Thyroid gland (tissue), 4 donors: ENCODE data around the gene PLXND1. TPM values are rescaled to one million over a fixed set of nuclear protein-coding genes. Genes with fewer than 3 reads are reported as not detected.

ENCODE experiments used
- DNase-seq, 2 donors: peaks; one replicate each; pipeline ENCODE4 v3.0.0-alpha.2; 2019
- H3K27ac ChIP-seq, 3 donors: fragments of 200-600 bp; sonication (generic); 1 replicate in 2 of 3; 2 replicates in 1 of 3; pipeline ENCODE4 v1.5.1; 2016 to 2019; ENCODE audit warnings: mild to moderate bottlenecking in 1 of 3, moderate library complexity in 1 of 3
- H3K27me3 ChIP-seq: fragments of 200-600 bp; sonication (generic); one replicate; pipeline ENCODE4 v1.5.1; 2019
- H3K36me3 ChIP-seq, 2 donors: fragments of 200-600 bp; sonication (generic); one replicate each; pipeline ENCODE4 v1.5.1; 2016 to 2019
- H3K4me1 ChIP-seq, 2 donors: fragments of 200-600 bp; sonication (generic); one replicate each; pipeline ENCODE4 v1.5.1; 2017 to 2019
- H3K4me3 ChIP-seq, 3 donors: fragments of 200-600 bp; sonication (generic); replicated peaks in 1 of 3; 1 replicate in 2 of 3; 2 replicates in 1 of 3; pipeline ENCODE4 v1.5.1; 2016; ENCODE audit warnings: mild to moderate bottlenecking in 1 of 3
- H3K9me3 ChIP-seq: fragments of 200-600 bp; sonication (generic); one replicate; pipeline ENCODE4 v1.5.1; 2017
- POLR2A ChIP-seq, 2 donors: fragments of 450-650 bp; IDR thresholded peaks; one replicate each; pipeline ENCODE4 v1.6.1; 2017; ENCODE audit warnings: antibody characterized with exemption in 2 of 2, mild to moderate bottlenecking in 2 of 2, moderate library complexity in 1 of 2
- WGBS, 2 donors: methylation state at CpG; one replicate each; pipeline ENCODE4 v1.1.5; 2017; 5-methylcytosine and 5-hydroxymethylcytosine counted together
- intact Hi-C: fragments of 100-400 bp; cut with DNase I; formaldehyde crosslinking; loops from one replicate; pipeline ENCODE4 v1.15.1; 2023
- total RNA-seq, 4 donors: library from RNA; depleted of rRNA; stranded (reverse); fragments of >200 nt; gene quantifications; one replicate each; pipeline ENCODE4 v1.2.3, GENCODE V29; 2016
- TF ChIP-seq, protein P1 (sequence below), 6 experiments: fragments of 200-600 bp in 3 of 6; fragments of 450-650 bp in 3 of 6; sonication (generic) in 3 of 6; IDR thresholded peaks; one replicate each; pipeline ENCODE4 v1.5.1; 2016 to 2019; ENCODE audit warnings: antibody characterized with exemption in 6 of 6, mild to moderate bottlenecking in 2 of 6, inconsistent platforms in 1 of 6, moderate library complexity in 1 of 6

Gene PLXND1
- total RNA-seq, 4 donors from 2014 or later, result 50.7 to 69.8 (median 60.8) TPM

- WGBS, 2 donors, result 71 to 74% methylated on average over 6 of the region's 6 CpGs
- intact Hi-C loops, result no loop called here
- peaks cover 11 to 21% of the 10 kb centered on the region in 2 donors for H3K36me3 ChIP-seq
Observed at GRCh38 chr3:129567939-129568338, 38.5 kb downstream of the PLXND1 start.

GRCh38 chr3:129567176-129567705 lies 39.2 kb downstream of the PLXND1 start:
- peaks cover 11 to 19% of the 10 kb centered on the region in 2 donors for H3K36me3 ChIP-seq
- peaks cover 3 to 11% of the 10 kb centered on the region in 2 donors for H3K4me1 ChIP-seq
- H3K27ac ChIP-seq, result no peak overlapping the region
- 80 to 82% methylated on average over 9 to 17 of the region's 18 CpGs for WGBS, 2 donors
- intact Hi-C loops, result no loop called here
- TF ChIP-seq, protein P1, sequence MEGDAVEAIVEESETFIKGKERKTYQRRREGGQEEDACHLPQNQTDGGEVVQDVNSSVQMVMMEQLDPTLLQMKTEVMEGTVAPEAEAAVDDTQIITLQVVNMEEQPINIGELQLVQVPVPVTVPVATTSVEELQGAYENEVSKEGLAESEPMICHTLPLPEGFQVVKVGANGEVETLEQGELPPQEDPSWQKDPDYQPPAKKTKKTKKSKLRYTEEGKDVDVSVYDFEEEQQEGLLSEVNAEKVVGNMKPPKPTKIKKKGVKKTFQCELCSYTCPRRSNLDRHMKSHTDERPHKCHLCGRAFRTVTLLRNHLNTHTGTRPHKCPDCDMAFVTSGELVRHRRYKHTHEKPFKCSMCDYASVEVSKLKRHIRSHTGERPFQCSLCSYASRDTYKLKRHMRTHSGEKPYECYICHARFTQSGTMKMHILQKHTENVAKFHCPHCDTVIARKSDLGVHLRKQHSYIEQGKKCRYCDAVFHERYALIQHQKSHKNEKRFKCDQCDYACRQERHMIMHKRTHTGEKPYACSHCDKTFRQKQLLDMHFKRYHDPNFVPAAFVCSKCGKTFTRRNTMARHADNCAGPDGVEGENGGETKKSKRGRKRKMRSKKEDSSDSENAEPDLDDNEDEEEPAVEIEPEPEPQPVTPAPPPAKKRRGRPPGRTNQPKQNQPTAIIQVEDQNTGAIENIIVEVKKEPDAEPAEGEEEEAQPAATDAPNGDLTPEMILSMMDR (IDR thresholded peaks at IDR 0.05), result no peak
- no peak for TF ChIP-seq POLR2A (IDR thresholded peaks at IDR 0.05)
- no peak for DNase-seq
- H3K9me3 ChIP-seq, result no peaks in the 10 kb centered on the region
- no peaks in the 10 kb centered on the region for H3K27me3 ChIP-seq
- no peak overlapping the region for H3K4me3 ChIP-seq

More at GRCh38 chr3:129567939-129568338, 38.5 kb downstream of the PLXND1 start:
- Histone ChIP-seq H3K4me3 (no peak overlapping the region), H3K27me3 (no peaks in the 10 kb centered on the region), H3K27ac (no peak overlapping the region), H3K4me1 (peaks cover 3 to 9% of the 10 kb centered on the region in 2 donors), H3K9me3 (no peaks in the 10 kb centered on the region)
- no peak for TF ChIP-seq POLR2A (IDR thresholded peaks at IDR 0.05)
- TF ChIP-seq, protein P1 (IDR thresholded peaks at IDR 0.05), result no peak
- no peak for DNase-seq

DNA sequence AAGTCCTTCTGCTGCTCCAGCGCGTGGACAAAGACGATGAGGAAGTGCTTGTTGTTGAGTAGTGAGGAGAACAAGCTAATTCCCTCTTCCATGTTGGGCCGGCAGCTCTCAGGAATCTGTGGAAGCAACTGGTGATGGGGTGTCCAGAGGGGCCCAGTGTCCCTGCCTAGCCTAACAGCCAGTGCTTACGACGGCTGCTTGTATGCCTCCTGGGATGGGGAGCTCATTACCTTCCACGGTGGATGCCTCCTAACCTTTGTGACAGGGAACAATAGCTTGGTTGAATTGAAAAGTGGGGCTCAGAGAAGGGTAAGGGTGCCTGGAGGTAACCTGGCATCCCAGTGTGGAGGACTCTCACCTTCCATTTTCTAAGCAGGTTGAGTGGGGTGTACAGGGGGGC lies 40.6 kb downstream of the PLXND1 start:
- no peaks in the 10 kb centered on the region for H3K27me3 ChIP-seq
- H3K36me3 ChIP-seq, result peaks cover 8 to 10% of the 10 kb centered on the region in 2 donors
- TF ChIP-seq, protein P1 (IDR thresholded peaks at IDR 0.05), result no peak
- no peak for TF ChIP-seq POLR2A (IDR thresholded peaks at IDR 0.05)
- peaks cover 14 to 24% of the 10 kb centered on the region in 2 donors for H3K4me1 ChIP-seq
- WGBS, 2 donors, result 93 to 94% methylated on average over 7 of the region's 7 CpGs
- H3K4me3 ChIP-seq, result no peak overlapping the region
- intact Hi-C loops, result no loop called here
- no peaks in the 10 kb centered on the region for H3K9me3 ChIP-seq
- no peak for DNase-seq
- H3K27ac ChIP-seq, result no peak overlapping the region

DNA sequence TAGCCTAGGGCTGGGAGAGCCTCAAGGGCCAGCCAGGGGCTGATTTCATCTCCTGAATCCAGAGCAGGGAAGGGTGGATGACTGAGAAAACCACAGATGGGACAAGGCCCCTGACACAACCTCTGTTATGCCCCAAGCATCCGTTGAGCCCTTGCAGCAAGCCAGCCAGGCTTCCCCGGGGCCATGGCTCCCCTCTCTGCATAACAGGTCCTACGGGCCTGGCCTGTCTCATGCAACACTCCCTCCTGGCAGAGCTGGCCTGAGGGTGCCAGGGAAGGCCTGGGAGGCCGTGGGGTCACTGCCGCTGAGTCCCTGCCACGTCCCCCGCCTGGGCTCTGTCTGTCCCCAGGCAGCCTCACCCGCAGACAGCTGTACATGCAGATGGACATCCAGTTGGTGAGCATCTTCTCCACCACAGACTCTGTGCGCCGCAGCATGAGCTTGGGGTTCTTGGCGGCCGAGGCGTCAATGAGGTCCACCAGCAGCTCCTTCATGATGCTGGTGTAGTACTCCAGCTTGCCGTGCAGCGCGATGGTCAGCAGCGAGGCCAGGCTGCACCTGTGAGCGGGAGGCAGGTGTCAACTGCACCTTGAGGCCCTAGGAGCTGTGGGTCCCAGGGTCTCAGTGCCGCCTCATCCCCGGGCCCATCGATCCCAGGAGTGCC lies 41.4 kb downstream of the PLXND1 start:
- intact Hi-C loops, result no loop called here
- H3K4me3 ChIP-seq, result no peak overlapping the region
- 88% methylated on average over 1 of the region's 21 CpGs; no CpG with 5 or more reads in 1 of the 2 donors for WGBS, 2 donors
- TF ChIP-seq, protein P1 (IDR thresholded peaks at IDR 0.05), result no peak
- no peak for TF ChIP-seq POLR2A (IDR thresholded peaks at IDR 0.05)
- DNase-seq, result no peak
- peak overlapping the region in 1 of 3 donors; percentile 2 for H3K27ac ChIP-seq
- no peaks in the 10 kb centered on the region for H3K9me3 ChIP-seq
- peaks cover 17 to 32% of the 10 kb centered on the region in 2 donors for H3K4me1 ChIP-seq
- H3K36me3 ChIP-seq, result peaks cover 4 to 5% of the 10 kb centered on the region in 2 donors
- no peaks in the 10 kb centered on the region for H3K27me3 ChIP-seq
